HepG2 (cell line): Measurements from ENCODE around the gene CTNNA2. TPM values are rescaled to one million over a fixed set of nuclear protein-coding genes. Genes with fewer than 3 reads are reported as not detected.

Experiments
- ATAC-seq: fragments of 200-7000 bp; cut with Tn5 transposase; 3 replicates; pipeline ENCODE4 v1.9.1; 2020; ENCODE audit warnings: mild to moderate bottlenecking, moderate library complexity
- BruUV-seq: library from RNA; stranded (reverse); fragments of 400-500 nt; replicated peaks from 2 replicates; lab custom pipeline; 2021; lab: Mats Ljungman, UMichigan
- CTCF ChIA-PET: fragments of 300-600 bp; formaldehyde crosslinking; extraction: SDS; loops from one replicate; lab custom pipeline; 2021; ENCODE audit warnings: low total read pairs, inconsistent platforms, low intra/inter-chr PET ratio; lab: Yijun Ruan, JAX
- POLR2A ChIA-PET: fragments of 350-600 bp; sonication (Branson Sonifier 250); formaldehyde crosslinking; loops from one replicate; lab custom pipeline; 2020; ENCODE audit warnings: antibody characterized with exemption, inconsistent platforms; lab: Yijun Ruan, JAX
- DNase-seq: peaks from one replicate; pipeline ENCODE4 v3.0.0-alpha.2; 2015; ENCODE audit warnings: low spot score
- FAIRE-seq: peaks from 3 replicates; lab custom pipeline; 2011; peaks lifted over from hg19 to GRCh38; lab: Jason Lieb, UNC
- H2AFZ ChIP-seq: one replicate; pipeline ENCODE4 v1.6.1; 2011; ENCODE audit warnings: low read length, inconsistent platforms
- H3K27ac ChIP-seq: fragments of 300-600 bp; 3 replicates; pipeline ENCODE4 v1.8.0; 2011; ENCODE audit warnings: mixed run types, mild to moderate bottlenecking, mixed read lengths, low read length, inconsistent platforms; ENCODE audit not compliant: insufficient read depth; ENCODE audit errors: extremely low read length
- H3K27me3 ChIP-seq, 2 experiments: fragments of 200-600 bp in 1 of 2; 2 replicates in 1 of 2; 3 replicates in 1 of 2; pipeline versions ENCODE4 v1.6.0 to v1.8.0; 2011; ENCODE audit warnings: low read length in 2 of 2, mild to moderate bottlenecking in 2 of 2, moderate library complexity in 2 of 2, inconsistent platforms in 1 of 2; ENCODE audit not compliant: insufficient read depth in 2 of 2, control insufficient read depth in 1 of 2
- H3K36me3 ChIP-seq, 2 experiments: fragments of 200-600 bp in 1 of 2; replicated peaks in 1 of 2; 2 replicates in 1 of 2; 3 replicates in 1 of 2; pipeline versions ENCODE4 v1.5.1 to v1.8.0; 2011; ENCODE audit warnings: low read length in 2 of 2, inconsistent platforms in 1 of 2; ENCODE audit not compliant: insufficient read depth in 2 of 2, control insufficient read depth in 1 of 2
- H3K4me1 ChIP-seq: 2 replicates; pipeline ENCODE4 v1.5.1; 2012; ENCODE audit warnings: low read length, inconsistent platforms; ENCODE audit not compliant: insufficient read depth
- H3K4me2 ChIP-seq: 2 replicates; pipeline ENCODE4 v1.6.0; 2011; ENCODE audit warnings: low read depth, low read length, inconsistent platforms
- H3K4me3 ChIP-seq, 3 experiments: fragments of 200-600 bp in 1 of 3; sonication (generic), shearing (Covaris generic) in 1 of 3; replicated peaks in 1 of 3; 2 replicates each; pipeline ENCODE4 v1.5.1; 2011 to 2016; ENCODE audit warnings: low read length in 3 of 3, inconsistent platforms in 2 of 3, low read depth in 2 of 3, mild to moderate bottlenecking in 2 of 3, control low read depth in 1 of 3, mixed read lengths in 1 of 3; ENCODE audit not compliant: insufficient read depth in 1 of 3
- H3K79me2 ChIP-seq: one replicate; pipeline ENCODE4 v1.6.1; 2011; ENCODE audit warnings: low read length, inconsistent platforms; ENCODE audit not compliant: insufficient read depth
- H3K9ac ChIP-seq: 2 replicates; pipeline ENCODE4 v1.6.0; 2011; ENCODE audit warnings: mild to moderate bottlenecking, low read depth, low read length, inconsistent platforms; ENCODE audit not compliant: insufficient read depth
- H3K9me3 ChIP-seq: 2 replicates; pipeline ENCODE4 v1.5.1; 2012; ENCODE audit warnings: mild to moderate bottlenecking, low read length
- H4K20me1 ChIP-seq: 2 replicates; pipeline ENCODE4 v1.6.0; 2011; ENCODE audit warnings: inconsistent platforms, mild to moderate bottlenecking, low read length, moderate library complexity; ENCODE audit not compliant: insufficient read depth
- CENPX ChIP-seq: sonication (generic); formaldehyde crosslinking; IDR thresholded peaks from 2 replicates; pipeline ENCODE4 v1.9.0; 2021; ENCODE audit warnings: mild to moderate bottlenecking, missing genetic modification reagents, moderate library complexity
- RBFOX2 ChIP-seq: fragments of 200-400 bp; formaldehyde crosslinking; IDR thresholded peaks from 2 replicates; pipeline ENCODE4 v1.6.1; 2017; ENCODE audit warnings: low read depth, mild to moderate bottlenecking, low read length
- SAFB2 ChIP-seq: sonication (generic); formaldehyde crosslinking; IDR thresholded peaks from 2 replicates; pipeline ENCODE4 v1.5.1; 2020; ENCODE audit warnings: missing genetic modification reagents, low read depth, mild to moderate bottlenecking, borderline replicate concordance
- SMARCC2 ChIP-seq: fragments of 450-650 bp; IDR thresholded peaks from 2 replicates; pipeline ENCODE4 v1.6.1; 2017; ENCODE audit warnings: antibody characterized with exemption, mild to moderate bottlenecking
- SOX6 ChIP-seq, 2 experiments: fragments of 450-650 bp in 1 of 2; sonication (generic) in 1 of 2; formaldehyde crosslinking in 1 of 2; IDR thresholded peaks; 2 replicates each; pipeline versions ENCODE4 v1.4.0 to v1.6.1; 2017 to 2020; ENCODE audit warnings: antibody characterized with exemption in 1 of 2, mild to moderate bottlenecking in 1 of 2, missing genetic modification reagents in 1 of 2
- TMF1 ChIP-seq: sonication (generic); formaldehyde crosslinking; IDR thresholded peaks from 2 replicates; pipeline ENCODE4 v1.8.1; 2022; ENCODE audit warnings: low read depth, missing genetic modification reagents
- WIZ ChIP-seq: sonication (generic); formaldehyde crosslinking; IDR thresholded peaks from 2 replicates; pipeline ENCODE4 v1.5.1; 2020; ENCODE audit warnings: mild to moderate bottlenecking, missing genetic modification reagents
- ZFYVE20 ChIP-seq: sonication (generic); formaldehyde crosslinking; IDR thresholded peaks from 2 replicates; pipeline ENCODE4 v1.8.0; 2023; ENCODE audit warnings: low read depth, mild to moderate bottlenecking, moderate library complexity, missing genetic modification reagents, borderline replicate concordance
- ZNF235 ChIP-seq: sonication (generic); formaldehyde crosslinking; IDR thresholded peaks from 2 replicates; pipeline ENCODE4 v1.8.1; 2023; ENCODE audit warnings: mild to moderate bottlenecking, missing genetic modification reagents, borderline replicate concordance
- ZNF30 ChIP-seq: sonication (generic); formaldehyde crosslinking; IDR thresholded peaks from 2 replicates; pipeline ENCODE4 v1.5.0; 2020; ENCODE audit warnings: mild to moderate bottlenecking, missing genetic modification reagents
- ZNF629 ChIP-seq: sonication (generic); formaldehyde crosslinking; conservative IDR thresholded peaks from 2 replicates; pipeline ENCODE4 v1.5.0; 2020; ENCODE audit warnings: missing genetic modification reagents
- ZNF737 ChIP-seq: sonication (generic); formaldehyde crosslinking; IDR thresholded peaks from 2 replicates; pipeline ENCODE4 v1.5.0; 2020; ENCODE audit warnings: missing genetic modification reagents, mild to moderate bottlenecking, borderline replicate concordance
- ZNF772 ChIP-seq: sonication (generic); formaldehyde crosslinking; IDR thresholded peaks from 2 replicates; pipeline ENCODE4 v1.5.0; 2020; ENCODE audit warnings: mild to moderate bottlenecking, missing genetic modification reagents
- ZNF83 ChIP-seq: sonication (generic); formaldehyde crosslinking; IDR thresholded peaks from 2 replicates; pipeline ENCODE4 v1.4.0; 2020; ENCODE audit warnings: missing genetic modification reagents, mild to moderate bottlenecking, borderline replicate concordance
- WGBS: methylation state at CpG from one replicate; pipeline ENCODE4 v1.1.6; 2017; ENCODE audit warnings: low lambda C conversion rate; 5-methylcytosine and 5-hydroxymethylcytosine counted together
- in situ Hi-C: cut with HindIII; loops from 2 replicates; pipeline ENCODE4 v1.10.0; 2017; ENCODE audit warnings: low pct_unique_long_range_greater_than_20kb; ENCODE audit not compliant: extremely low pct_ligation_motif_present
- intact Hi-C: fragments of 100-400 bp; cut with micrococcal nuclease; formaldehyde crosslinking; loops from one replicate; pipeline ENCODE4 v1.10.0; 2022; ENCODE audit not compliant: unreplicated experiment
- polyA plus RNA-seq, 8 experiments: library from polyadenylated mRNA; depleted of rRNA in 3 of 8; stranded (reverse) in 7 of 8; unstranded in 1 of 8; fragments of >200 nt; fragmentation: Illumina TruSeq in 4 of 8; extraction: Trizol in 4 of 8; gene quantifications; 2 replicates each; pipeline versions ENCODE4 v1.2.1 to v1.2.3, GENCODE V29; 2011 to 2016; ENCODE audit warnings: low read depth in 4 of 8, missing spikeins in 1 of 8, mixed read lengths in 1 of 8; ENCODE audit not compliant: insufficient read depth in 1 of 8
- total RNA-seq, 5 experiments: library from RNA; depleted of rRNA; stranded (reverse); fragments of >200 nt; fragmentation: Illumina TruSeq; extraction: Trizol; gene quantifications; 2 replicates each; pipeline ENCODE4 v1.2.3, GENCODE V29; 2016; ENCODE audit warnings: low read depth in 1 of 5
- TF ChIP-seq, protein P1 (sequence below): fragments of 450-650 bp; IDR thresholded peaks from 2 replicates; pipeline ENCODE4 v1.6.1; 2016
- TF ChIP-seq, protein P2 (sequence below), 2 experiments: IDR thresholded peaks; 2 replicates each; pipeline ENCODE4 v1.6.1; 2011 to 2012; ENCODE audit warnings: low read length in 2 of 2, borderline replicate concordance in 1 of 2, low read depth in 1 of 2, mild to moderate bottlenecking in 1 of 2, moderate library complexity in 1 of 2

Gene CTNNA2
- total and polyA plus RNA-seq, 2 of the 13 experiments (the other 11 are each of a cell fraction or from before 2014, with no cell fraction given), result not detected

DNA sequence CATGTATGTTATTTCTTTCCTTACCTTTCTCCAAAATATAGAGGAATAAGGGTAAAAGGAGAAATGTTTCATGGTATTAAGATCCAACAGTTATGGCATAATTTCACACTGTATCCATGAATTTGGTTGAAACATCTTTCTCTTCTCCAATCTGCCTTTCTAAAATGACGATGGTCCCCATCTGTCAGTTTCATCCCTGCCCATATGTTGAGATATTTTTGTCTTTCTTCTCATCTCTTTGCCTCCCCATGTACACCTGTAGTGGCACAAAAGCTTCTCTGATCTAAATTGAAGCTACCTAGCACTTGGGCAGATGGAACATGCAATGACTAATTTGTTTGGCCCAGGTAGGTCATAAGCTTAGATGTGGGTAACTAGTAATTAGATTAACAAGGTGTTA lies 882.4 kb downstream of the CTNNA2 start:
- no peak for FAIRE-seq
- intact Hi-C loops (no loop called here), in situ Hi-C loops (no loop called here)
- Histone ChIP-seq H3K27ac (no peak overlapping the region), H3K9ac (no peak overlapping the region), H3K9me3 (peaks cover 54% of the 10 kb centered on the region), H3K4me2 (no peak overlapping the region), H3K4me1 (no peaks in the 10 kb centered on the region), H3K4me3 (no peak overlapping the region), H3K79me2 (no peaks in the 10 kb centered on the region), H3K27me3 (no peaks in the 10 kb centered on the region), H3K36me3 (no peaks in the 10 kb centered on the region), H2AFZ (no peak overlapping the region), H4K20me1 (no peaks in the 10 kb centered on the region)
- no peak for DNase-seq
- 17% methylated on average over 1 of the region's 1 CpG for WGBS
- TF ChIP-seq RBFOX2 (no peak), ZNF83 (CRISPR knock-in tag) (no peak), SMARCC2 (no peak), ZNF30 (CRISPR knock-in tag) (no peak), TMF1 (no peak), ZNF629 (CRISPR knock-in tag) (no peak), ZNF235 (no peak), ZFYVE20 (CRISPR knock-in tag) (no peak), WIZ (CRISPR knock-in tag) (no peak), SAFB2 (no peak), ZNF737 (CRISPR knock-in tag) (no peak), CENPX (CRISPR knock-in tag) (no peak), ZNF772 (CRISPR knock-in tag) (no peak), SOX6 (IDR thresholded peaks at IDR 0.05) (no peak), SOX6 (CRISPR knock-in tag; IDR thresholded peaks at IDR 0.05) (no peak)
- TF ChIP-seq, protein P1, sequence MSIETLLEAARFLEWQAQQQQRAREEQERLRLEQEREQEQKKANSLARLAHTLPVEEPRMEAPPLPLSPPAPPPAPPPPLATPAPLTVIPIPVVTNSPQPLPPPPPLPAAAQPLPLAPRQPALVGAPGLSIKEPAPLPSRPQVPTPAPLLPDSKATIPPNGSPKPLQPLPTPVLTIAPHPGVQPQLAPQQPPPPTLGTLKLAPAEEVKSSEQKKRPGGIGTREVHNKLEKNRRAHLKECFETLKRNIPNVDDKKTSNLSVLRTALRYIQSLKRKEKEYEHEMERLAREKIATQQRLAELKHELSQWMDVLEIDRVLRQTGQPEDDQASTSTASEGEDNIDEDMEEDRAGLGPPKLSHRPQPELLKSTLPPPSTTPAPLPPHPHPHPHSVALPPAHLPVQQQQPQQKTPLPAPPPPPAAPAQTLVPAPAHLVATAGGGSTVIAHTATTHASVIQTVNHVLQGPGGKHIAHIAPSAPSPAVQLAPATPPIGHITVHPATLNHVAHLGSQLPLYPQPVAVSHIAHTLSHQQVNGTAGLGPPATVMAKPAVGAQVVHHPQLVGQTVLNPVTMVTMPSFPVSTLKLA, result no peak
- TF ChIP-seq, protein P2, sequence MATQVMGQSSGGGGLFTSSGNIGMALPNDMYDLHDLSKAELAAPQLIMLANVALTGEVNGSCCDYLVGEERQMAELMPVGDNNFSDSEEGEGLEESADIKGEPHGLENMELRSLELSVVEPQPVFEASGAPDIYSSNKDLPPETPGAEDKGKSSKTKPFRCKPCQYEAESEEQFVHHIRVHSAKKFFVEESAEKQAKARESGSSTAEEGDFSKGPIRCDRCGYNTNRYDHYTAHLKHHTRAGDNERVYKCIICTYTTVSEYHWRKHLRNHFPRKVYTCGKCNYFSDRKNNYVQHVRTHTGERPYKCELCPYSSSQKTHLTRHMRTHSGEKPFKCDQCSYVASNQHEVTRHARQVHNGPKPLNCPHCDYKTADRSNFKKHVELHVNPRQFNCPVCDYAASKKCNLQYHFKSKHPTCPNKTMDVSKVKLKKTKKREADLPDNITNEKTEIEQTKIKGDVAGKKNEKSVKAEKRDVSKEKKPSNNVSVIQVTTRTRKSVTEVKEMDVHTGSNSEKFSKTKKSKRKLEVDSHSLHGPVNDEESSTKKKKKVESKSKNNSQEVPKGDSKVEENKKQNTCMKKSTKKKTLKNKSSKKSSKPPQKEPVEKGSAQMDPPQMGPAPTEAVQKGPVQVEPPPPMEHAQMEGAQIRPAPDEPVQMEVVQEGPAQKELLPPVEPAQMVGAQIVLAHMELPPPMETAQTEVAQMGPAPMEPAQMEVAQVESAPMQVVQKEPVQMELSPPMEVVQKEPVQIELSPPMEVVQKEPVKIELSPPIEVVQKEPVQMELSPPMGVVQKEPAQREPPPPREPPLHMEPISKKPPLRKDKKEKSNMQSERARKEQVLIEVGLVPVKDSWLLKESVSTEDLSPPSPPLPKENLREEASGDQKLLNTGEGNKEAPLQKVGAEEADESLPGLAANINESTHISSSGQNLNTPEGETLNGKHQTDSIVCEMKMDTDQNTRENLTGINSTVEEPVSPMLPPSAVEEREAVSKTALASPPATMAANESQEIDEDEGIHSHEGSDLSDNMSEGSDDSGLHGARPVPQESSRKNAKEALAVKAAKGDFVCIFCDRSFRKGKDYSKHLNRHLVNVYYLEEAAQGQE (IDR thresholded peaks at IDR 0.05; ENCODE audit: borderline replicate concordance in 1 of 2, low read depth in 1 of 2, low read length in 2 of 2), result no peak
- no peak for ATAC-seq
- POLR2A ChIA-PET, result no interaction called here
- no TSS peak for BruUV-seq
- CTCF ChIA-PET, result no interaction called here
